ENCODE results near the gene WNT5A. TPM values are rescaled to one million over a fixed set of nuclear protein-coding genes. Genes with fewer than 3 reads are reported as not detected.

The WNT5A gene
- total and polyA plus RNA-seq, 2 experiments from 2014 or later = 31.6 to 129 TPM

DNA sequence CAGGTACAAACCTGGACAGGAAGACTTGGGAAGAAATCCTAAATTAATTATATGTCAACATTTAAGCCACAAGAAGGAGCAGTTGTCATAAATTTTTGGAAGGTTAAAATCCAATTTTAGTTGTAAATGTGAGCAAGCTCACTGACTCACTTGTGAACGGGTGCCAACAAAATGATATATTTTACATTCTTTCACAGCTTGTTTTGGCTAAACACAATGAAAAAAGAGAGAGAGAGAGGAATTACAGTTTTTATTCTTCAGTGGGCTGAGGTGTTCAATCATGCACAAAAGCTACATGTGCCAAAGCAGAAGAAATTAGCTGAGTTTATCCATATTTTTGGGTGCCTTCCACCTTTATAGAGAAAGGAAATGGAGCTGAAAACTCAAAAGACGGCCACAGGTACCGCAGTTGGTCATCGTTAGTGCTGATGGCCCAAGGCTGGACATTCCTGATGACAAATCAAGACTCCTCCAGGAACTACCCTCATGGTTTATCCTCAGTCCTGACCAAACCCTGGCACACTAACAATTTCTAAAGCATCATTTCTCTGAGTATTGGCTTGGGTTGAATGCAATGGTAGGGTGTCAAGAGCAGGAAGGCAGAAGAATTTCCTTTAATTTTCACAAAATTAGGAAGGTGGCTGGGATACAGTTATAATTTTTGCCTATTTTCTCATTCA lies 37.6 kb upstream of the WNT5A start:
- no peak overlapping the region for H3K4me3 ChIP-seq
- H3K4me1 ChIP-seq (ENCODE audit: insufficient read depth) = peaks cover 27% of the 10 kb centered on the region
- H2AFZ ChIP-seq = no peak overlapping the region
- DNase-seq (ENCODE audit: low spot score) = no peak
- H4K20me1 ChIP-seq (ENCODE audit: insufficient read depth, poor library complexity, severe bottlenecking) = no peaks in the 10 kb centered on the region
- no peaks in the 10 kb centered on the region for H3K27me3 ChIP-seq
- H3K36me3 ChIP-seq (replicated peaks; ENCODE audit: insufficient read depth, low read depth) = no peaks in the 10 kb centered on the region
- TF ChIP-seq, protein P1, sequence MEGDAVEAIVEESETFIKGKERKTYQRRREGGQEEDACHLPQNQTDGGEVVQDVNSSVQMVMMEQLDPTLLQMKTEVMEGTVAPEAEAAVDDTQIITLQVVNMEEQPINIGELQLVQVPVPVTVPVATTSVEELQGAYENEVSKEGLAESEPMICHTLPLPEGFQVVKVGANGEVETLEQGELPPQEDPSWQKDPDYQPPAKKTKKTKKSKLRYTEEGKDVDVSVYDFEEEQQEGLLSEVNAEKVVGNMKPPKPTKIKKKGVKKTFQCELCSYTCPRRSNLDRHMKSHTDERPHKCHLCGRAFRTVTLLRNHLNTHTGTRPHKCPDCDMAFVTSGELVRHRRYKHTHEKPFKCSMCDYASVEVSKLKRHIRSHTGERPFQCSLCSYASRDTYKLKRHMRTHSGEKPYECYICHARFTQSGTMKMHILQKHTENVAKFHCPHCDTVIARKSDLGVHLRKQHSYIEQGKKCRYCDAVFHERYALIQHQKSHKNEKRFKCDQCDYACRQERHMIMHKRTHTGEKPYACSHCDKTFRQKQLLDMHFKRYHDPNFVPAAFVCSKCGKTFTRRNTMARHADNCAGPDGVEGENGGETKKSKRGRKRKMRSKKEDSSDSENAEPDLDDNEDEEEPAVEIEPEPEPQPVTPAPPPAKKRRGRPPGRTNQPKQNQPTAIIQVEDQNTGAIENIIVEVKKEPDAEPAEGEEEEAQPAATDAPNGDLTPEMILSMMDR (IDR thresholded peaks at IDR 0.05; ENCODE audit: poor library complexity) = no peak
- TF ChIP-seq EZH2 (IDR thresholded peaks at IDR 0.05; ENCODE audit: borderline replicate concordance) (no peak), EZH2phosphoT487 (IDR thresholded peaks at IDR 0.05; ENCODE audit: low read depth, severe bottlenecking, unreplicated experiment) (no peak)
- H3K9me2 ChIP-seq (replicated peaks; ENCODE audit: insufficient read depth) = no peaks in the 10 kb centered on the region
- H3K79me2 ChIP-seq = no peaks in the 10 kb centered on the region
- no peak overlapping the region for H3K4me2 ChIP-seq
- no peaks in the 10 kb centered on the region for H3K9me3 ChIP-seq (ENCODE audit: low read depth)
- no peak overlapping the region for H3K27ac ChIP-seq
- 95% methylated on average over 4 of the region's 4 CpGs for WGBS (ENCODE audit: low lambda C conversion rate, missing lambda C conversion rate)

DNA sequence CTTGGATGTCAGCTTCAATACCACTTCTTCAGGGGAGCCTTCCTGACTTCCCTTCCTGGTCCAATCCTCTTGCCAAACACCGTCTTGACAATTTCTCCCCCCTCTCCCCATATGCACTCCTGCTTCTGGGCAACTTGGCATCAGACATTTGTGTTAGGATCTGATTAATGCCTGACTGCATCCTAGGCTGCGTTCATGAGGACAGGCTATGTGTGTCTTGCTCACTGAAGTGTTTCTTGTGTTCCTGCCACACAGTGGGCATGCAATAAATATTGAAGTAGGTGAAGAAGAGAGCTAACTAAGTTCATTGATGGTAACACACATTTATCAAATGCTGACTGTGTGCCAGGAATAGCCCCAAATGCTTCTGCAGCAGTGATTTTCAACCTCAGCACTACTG lies 36.4 kb upstream of the WNT5A start:
- Histone ChIP-seq H3K27me3 (no peaks in the 10 kb centered on the region), H3K4me1 (ENCODE audit: insufficient read depth) (peaks cover 35% of the 10 kb centered on the region), H2AFZ (no peak overlapping the region), H4K20me1 (ENCODE audit: insufficient read depth, poor library complexity, severe bottlenecking) (no peaks in the 10 kb centered on the region), H3K9me2 (replicated peaks; ENCODE audit: insufficient read depth) (no peaks in the 10 kb centered on the region), H3K36me3 (replicated peaks; ENCODE audit: insufficient read depth, low read depth) (no peaks in the 10 kb centered on the region), H3K9me3 (ENCODE audit: low read depth) (no peaks in the 10 kb centered on the region), H3K4me2 (no peak overlapping the region), H3K27ac (no peak overlapping the region), H3K79me2 (no peaks in the 10 kb centered on the region), H3K4me3 (no peak overlapping the region)
- no peak for DNase-seq (ENCODE audit: low spot score)
- TF ChIP-seq, protein P1 (IDR thresholded peaks at IDR 0.05; ENCODE audit: poor library complexity) = no peak
- no peak for TF ChIP-seq EZH2 (IDR thresholded peaks at IDR 0.05; ENCODE audit: borderline replicate concordance)
- no peak for TF ChIP-seq EZH2phosphoT487 (IDR thresholded peaks at IDR 0.05; ENCODE audit: low read depth, severe bottlenecking, unreplicated experiment)
- 92% methylated on average over 2 of the region's 2 CpGs for WGBS (ENCODE audit: low lambda C conversion rate, missing lambda C conversion rate)

DNA sequence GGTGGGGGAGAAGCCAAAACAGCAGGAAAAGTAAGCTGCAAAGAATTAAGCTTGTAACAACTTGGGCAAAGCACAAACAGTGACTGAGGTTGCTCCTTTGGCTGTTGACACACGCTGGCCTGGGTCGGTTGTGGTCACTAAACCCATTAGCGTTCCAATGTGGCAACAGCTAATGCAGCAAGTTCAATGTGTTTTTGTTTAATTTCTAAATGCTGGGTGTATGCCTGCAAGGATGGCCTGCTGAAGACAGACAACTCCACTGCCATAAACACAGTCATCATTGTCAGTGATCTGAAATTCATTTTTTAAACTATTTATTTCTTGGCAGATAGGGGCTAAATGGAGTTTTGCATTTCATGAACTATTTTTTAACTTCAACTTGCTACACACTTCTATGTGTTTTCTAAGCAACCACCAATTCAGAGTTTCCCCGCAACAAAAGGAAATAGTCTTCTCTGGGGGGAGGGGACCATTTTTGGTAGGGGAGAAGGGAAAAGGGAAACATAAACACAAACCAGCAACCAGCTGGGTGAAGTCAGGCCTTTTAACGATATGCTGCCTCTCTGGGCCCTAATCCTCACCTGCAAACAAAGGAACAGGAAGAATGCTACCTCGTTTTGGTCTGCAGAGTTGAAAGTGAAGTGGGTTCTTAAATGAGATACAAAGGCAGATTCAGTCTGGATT lies 34.8 kb upstream of the WNT5A start:
- TF ChIP-seq EZH2phosphoT487 (IDR thresholded peaks at IDR 0.05; ENCODE audit: low read depth, severe bottlenecking, unreplicated experiment) (no peak), EZH2 (IDR thresholded peaks at IDR 0.05; ENCODE audit: borderline replicate concordance) (no peak)
- TF ChIP-seq, protein P1 (IDR thresholded peaks at IDR 0.05; ENCODE audit: poor library complexity) = no peak
- Histone ChIP-seq H3K4me1 (ENCODE audit: insufficient read depth) (peaks cover 34% of the 10 kb centered on the region), H3K27ac (no peak overlapping the region), H2AFZ (no peak overlapping the region), H3K9me3 (ENCODE audit: low read depth) (no peaks in the 10 kb centered on the region), H3K27me3 (no peaks in the 10 kb centered on the region), H3K4me2 (no peak overlapping the region), H3K4me3 (no peak overlapping the region), H3K79me2 (no peaks in the 10 kb centered on the region), H4K20me1 (ENCODE audit: insufficient read depth, poor library complexity, severe bottlenecking) (no peaks in the 10 kb centered on the region), H3K9me2 (replicated peaks; ENCODE audit: insufficient read depth) (no peaks in the 10 kb centered on the region), H3K36me3 (replicated peaks; ENCODE audit: insufficient read depth, low read depth) (no peaks in the 10 kb centered on the region)
- DNase-seq (ENCODE audit: low spot score) = no peak
- 50% methylated on average over 6 of the region's 6 CpGs for WGBS (ENCODE audit: low lambda C conversion rate, missing lambda C conversion rate)

All from hepatocyte (in vitro differentiated cells).